GM19452 (cell line): ENCODE data around the gene NADSYN1.

ENCODE experiments used
- ATAC-seq: cut with Tn5 transposase; IDR thresholded peaks from one replicate; pipeline ENCODE4 v1.9.1; 2021; ENCODE audit not compliant: unreplicated experiment

The NADSYN1 gene

DNA sequence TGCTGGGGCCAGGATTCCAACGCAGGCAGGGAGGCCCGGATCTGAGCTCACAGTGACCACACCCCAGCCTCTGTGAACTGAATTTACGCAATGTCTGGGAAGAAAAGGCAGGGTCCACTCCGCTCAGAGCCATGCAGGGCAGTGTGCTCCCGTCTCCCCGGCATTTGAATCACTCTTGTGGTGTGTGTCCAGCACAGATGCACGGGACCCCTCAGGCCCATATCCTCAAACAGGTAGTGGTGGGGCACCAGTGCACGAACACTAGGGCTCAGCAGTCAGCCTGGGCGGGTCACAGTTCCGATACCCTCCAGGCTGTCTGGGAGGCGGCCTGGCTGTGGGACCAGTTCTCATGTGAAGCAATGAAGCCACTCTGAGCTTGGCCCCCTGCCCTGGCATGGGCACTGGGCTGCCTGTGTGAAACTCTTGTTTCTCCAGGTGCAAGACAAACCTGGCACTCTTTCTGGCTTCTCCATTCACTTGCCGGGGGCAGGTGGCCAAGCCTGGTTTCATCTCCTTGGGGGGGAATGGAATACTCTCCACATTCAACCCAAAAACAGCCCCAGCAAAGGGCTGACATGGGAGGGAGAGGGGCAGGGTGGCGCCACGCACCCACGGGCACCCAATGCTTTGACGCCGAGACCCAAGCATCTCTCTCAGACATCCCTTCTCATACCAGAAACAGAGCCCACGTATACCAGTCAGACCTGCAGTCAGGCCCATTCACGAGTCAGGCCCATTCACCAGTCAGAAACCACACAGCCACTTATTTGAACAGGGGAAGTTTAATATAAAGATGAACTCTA lies 19.2 kb upstream of the NADSYN1 start:
- no peak for ATAC-seq

DNA sequence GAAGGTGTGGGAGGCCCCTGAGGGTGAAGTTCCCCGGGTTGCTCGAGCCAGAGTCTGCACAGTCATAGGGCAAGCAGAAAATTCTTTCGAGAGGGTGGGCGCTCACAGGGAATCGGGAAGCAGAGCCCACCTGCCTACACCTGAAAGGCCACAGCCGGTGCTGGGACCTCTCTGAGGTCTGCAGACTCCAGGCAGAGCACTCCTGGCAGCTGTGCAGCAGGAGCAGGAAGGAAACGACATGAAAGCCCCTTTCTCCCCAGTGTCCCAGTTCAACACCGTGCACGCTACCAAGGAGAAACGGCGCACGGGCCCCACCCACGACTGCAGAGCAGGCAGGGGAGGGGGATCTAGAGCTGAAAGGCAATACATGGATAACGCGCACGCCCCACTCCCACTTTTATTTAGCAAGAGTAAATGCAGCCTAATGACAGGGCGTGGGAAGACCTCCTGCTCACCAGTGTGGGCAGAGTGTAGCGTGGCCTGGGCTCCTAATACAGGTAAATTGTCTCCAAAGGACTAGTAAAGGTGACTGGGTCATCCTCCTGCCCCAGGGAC lies 18.4 kb upstream of the NADSYN1 start:
- ATAC-seq = no peak

DNA sequence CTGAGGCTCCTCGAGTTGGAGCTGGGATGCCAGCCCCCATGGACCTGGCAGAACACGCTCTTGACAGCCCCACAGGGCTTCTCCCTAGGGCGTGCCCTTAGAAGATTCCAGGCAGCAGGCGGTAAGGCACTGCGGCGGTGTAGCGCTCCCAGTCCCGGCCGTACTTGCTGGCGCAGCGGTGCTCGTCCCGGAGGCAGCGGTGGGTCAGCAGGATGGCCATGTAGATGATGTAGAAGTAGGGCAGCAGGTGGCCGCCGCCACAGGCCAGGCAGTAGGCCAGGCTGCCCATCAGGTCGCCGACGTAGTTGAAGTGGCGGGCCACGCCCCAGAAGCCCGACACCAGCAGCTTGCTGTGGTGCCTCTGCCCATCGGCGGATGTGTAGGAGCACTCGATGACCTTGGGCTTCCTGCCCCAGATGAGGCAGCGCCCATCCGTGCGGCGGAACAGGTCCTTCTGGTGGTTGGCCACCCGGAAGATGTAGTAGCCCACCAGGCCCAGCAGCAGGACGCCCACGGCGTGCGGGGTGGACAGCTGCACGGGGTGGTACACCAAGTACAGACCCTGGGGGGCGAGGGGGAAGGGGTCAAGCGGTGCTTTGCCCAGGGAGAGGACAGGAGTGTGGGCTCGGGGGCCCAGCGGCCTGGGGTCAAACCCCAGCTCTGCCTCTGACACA lies 17.6 kb upstream of the NADSYN1 start:
- no peak for ATAC-seq

DNA sequence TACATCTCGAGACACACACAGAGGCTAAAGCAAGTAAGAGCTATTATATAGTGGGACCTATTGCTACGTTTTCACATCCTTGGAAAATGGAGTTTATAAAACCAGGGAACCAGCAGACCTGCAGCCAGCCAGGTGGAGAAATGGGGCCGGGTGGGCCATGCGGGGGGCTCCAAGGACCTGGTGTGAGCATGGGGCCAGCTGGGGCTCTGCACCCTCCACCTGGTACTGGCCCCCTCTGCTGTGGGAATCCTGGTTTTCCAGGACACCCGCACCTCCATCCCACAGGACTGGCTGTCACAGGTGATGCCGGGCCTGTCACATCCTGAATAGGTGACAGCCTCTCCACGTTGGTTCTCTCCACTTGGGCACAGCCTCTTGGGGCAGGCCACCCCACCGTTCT lies 16.1 kb upstream of the NADSYN1 start:
- ATAC-seq = no peak

DNA sequence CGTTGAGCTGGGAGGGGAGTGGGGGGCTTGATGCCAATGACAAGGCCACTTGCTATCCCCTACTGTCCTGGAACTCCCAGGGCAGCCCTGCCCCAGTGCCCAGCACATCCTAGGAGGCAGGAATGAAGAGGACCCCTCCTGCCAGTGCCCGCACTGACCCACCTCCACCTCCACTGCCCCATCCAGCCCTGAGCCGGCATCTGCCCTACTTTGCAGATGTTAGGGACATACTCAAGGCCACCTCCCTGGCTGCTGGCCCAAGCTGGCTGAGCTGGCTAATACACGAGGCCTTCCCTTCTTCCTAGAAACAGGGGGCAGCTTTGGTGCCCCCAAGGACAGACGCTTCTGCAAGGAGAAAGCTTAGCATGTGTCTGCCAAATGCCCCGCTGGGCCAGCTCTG lies 15.6 kb upstream of the NADSYN1 start:
- ATAC-seq = no peak

DNA sequence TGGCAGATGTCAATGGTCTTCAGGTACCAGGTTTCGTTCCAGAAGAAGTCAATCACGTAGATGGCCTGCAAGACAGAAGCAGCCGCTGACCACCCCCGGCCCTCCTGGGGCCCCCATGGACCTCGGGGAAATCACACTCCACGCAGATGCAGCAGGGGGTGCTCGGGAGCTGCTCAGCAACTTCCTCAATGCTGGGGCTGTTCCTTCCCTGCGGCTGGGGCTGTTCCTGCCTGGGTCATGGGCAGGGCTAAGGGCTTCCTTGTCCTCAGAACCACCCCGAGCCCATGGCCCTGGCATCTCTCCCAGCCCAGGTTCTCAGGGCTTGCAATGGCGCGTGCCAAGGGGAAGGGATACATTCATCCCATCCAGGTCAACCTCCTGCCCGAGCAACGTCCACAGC lies 15.1 kb upstream of the NADSYN1 start:
- no peak for ATAC-seq

DNA sequence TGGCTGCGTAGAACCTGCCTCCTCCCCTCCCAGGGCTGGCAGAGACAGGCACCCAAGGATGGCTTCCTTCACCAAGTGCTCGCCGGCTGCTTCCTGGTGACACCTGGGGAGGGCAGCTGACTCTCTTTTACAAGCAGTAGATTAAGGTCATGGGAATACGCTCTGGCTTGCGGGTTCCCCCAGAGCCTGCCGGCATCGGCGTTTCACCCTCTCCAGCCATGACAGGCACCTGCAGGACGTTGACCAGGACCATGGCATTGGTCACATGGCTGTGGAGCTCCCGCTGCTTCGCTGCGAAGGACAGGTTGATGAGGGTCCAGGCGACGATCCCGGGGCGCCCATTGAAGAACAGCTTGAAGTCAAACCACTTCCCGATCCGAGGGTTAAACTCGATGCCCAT lies 14.4 kb upstream of the NADSYN1 start:
- no peak for ATAC-seq

DNA sequence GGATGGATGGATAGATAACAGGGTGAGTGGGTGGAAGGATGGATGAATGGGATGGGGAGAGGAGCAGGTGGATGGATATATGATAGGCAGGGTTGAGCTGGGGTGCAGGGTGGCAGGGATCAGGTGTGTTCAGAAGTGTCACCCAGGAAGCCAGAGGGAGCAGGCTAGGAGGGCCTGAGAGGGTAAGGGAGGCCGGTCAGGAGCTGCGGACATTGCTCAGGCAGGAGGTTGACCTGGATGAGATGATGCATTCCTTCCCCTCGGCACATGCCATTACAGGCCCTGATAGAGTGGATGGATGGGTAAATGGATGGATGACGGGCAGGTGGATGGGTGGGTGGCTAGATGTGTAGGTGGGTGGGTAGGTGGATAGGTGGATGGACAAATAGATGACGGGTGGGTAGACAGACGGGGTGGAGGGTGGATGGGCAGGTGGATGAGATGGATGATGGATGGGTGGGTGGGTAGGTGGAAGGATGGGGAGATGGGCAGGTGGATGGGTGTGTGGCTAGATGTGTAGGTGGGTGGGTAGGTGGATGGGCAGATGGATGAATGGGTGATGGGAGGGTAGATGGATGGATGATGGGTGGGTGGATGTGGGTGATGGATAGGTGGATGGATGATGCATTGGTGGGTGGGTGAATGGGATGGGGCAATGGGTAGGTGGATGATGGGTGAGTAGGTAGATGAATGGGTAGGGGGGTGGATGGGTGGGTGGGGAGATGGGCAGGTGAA lies 12.8 kb upstream of the NADSYN1 start:
- no peak for ATAC-seq

DNA sequence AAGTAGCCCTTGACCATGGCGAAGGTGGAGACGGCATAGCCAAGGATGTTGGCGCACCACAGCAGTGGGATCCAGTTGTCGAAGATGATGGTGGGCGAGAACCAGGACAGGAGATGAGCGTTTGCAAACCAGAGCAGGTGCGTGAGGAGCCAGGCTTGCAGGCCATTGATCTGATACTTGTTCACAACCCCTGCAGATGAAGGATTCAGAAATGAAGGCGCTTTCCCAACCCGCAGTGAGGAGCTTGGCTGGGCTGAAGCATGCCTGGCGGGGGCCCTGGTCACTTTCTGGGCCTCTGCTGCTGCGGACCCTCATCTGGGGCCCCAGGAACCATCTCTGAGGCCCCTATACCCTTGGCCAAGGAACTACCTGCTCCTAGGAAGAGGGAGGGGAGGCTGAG lies 11.8 kb upstream of the NADSYN1 start:
- ATAC-seq = no peak

DNA sequence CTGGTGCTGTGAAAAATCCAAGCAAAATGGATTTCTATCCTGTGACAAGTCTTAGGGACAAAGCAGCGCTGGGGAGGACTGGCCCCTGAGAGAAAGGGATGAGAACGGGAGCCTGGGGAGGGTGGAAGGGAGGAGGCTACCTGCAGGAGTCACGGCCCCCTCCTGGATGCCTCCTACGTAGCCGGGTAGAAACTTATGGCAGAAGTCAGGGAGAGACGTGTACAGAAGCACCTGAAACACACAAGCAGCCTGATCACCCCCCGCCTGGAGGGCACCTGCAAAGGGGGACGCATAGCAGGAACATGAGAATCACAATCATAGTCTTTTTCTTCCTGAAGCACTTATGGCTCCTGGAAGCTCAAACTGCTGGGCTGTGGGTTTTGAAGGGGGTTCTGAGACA lies 10.9 kb upstream of the NADSYN1 start:
- ATAC-seq = no peak

DNA sequence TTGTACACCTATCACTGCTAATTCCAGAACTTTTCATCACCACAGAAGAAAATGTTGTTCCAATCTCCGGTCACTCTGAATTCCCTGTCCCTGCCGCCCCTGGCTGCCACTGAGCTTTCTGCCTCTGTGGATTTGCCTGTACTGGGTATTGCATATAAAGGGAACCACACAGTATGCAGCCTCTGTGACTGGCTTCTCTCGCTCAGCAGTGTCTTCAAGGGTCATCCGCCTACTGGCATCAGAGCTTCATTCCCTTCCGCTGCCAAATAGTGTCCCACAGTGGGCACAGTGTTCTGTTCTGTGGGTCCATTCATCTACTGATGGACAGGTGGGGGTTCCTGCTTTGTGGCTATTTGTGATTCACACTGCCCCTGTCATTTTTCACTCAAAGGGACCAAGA lies 10.1 kb upstream of the NADSYN1 start:
- no peak for ATAC-seq

DNA sequence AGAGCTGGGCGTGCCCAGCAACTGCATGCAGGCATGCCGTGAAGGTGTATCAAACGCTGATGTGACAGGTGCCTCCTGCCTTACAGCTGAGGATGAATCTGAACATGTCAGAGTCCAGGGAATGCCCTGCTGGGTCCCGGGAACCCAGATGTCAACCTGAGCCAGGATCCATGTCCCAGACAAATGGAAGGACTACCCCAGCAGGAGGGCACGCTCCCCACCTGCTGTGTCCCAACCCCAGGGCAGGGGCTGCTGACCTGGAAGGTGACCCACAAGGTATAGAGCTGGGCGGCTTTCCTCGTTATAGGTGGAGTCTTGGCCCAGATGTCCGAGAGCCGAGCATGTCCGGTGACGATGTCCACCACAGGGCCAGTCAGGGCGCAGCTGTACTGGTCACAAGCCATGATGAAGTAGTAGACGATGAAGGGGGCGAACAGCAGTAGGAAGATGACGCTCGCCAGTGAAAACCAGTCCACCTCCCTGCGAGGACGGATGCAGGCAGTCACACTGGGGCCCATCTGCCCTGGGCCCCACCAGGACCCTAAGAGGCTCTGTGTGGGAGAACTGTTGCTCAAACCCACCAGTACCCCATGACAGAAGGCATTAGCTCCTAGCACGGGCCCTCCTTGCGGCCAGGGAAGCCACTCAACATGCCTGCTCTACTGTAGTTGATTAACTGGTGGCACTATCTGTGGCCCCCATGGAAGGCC lies 9.1 kb upstream of the NADSYN1 start:
- ATAC-seq = no peak

DNA sequence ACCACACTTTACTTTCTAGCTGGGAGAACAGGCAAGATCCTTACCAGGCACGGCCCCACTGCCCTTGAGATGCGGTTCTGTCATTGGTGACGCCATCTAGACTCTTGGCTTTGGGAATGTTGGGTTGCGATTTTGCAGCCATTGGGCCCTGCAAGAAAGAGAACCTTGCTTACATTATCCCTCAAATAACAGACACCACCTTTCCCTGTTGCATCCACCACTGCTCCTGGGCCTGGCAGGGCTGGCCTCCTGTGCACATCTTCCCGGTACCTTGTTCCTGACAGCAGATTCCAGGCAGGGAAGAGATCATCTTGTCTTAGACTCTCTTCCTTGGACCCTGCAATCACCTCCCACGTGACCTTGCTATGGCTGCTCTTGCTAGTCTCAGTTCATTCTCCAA lies 8.2 kb upstream of the NADSYN1 start:
- ATAC-seq = no peak

DNA sequence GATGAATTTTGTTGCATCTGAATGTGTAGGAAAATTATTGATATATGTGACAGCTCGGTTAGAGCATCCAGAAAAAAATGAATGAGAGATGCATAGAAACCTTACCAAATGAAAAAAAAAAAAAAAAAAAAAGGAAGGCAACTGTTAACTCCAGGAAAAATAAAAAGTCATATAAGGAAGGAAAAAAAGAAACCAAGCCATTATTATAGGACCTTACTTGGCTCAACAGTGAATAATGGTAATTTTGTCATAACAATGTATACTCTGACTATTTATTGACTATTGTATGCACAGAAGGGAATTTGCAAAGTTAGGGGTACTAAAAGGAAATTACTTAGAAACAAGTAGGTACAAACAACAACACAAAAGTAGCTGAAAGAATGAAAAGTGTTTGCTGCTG lies 6.9 kb upstream of the NADSYN1 start:
- ATAC-seq = no peak

DNA sequence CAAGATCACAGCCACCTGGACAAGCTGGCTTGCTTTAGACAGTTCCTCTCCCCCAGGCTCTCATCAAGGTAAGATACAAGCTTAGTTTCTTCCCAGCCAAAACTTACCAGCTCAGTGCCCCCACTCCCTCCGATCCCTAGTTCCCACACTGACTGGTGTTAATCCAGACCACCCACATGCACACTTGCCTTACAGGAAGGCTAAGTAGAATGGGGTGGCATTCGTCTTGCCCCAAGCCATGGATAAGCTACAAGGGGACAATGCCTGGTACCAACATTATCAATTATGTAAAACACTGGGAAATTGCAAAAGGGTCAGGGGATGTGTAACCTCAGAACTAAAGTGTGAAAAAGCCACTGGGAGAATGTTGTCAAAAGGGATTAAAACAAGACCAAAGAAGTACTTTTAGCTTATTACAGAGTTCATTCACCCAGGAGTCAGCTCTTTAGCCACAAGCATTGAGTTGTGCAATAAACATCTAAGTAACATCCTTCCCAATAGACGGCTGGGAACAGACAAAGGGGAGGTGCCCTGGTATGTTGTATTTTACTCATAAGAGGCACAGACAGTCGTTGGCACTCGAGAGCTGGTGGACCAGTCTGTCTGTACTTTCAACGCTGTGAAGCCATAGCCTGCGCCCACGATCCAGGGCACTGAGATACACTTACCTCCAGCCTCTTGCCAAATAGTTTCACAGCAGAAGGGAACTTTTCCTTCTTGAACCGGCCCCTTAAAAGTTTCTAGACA lies 5.9 kb upstream of the NADSYN1 start:
- no peak for ATAC-seq

DNA sequence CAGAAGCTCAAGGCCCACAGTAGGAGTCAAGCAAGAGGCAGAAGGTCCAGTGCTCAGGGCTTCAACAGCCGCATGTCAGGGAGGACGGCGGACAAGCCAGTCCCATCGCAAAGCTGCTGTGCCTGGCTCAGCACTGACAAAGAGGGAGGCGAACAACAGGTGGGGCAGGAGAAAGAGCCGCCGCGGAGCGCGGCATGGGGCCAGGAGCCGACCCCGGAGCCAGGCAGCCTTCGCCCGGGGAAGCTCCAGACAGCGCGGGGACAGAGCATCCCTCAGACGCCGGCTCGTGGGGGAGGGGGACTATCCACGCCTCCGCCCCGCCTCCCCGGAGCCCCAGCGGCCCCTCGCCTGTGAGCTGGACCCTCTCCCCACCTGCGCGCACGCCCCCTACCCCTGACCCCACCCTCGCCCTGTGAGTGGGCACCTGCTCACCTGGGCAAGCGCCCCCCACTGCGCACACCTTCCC lies 5.2 kb upstream of the NADSYN1 start:
- ATAC-seq = no peak

DNA sequence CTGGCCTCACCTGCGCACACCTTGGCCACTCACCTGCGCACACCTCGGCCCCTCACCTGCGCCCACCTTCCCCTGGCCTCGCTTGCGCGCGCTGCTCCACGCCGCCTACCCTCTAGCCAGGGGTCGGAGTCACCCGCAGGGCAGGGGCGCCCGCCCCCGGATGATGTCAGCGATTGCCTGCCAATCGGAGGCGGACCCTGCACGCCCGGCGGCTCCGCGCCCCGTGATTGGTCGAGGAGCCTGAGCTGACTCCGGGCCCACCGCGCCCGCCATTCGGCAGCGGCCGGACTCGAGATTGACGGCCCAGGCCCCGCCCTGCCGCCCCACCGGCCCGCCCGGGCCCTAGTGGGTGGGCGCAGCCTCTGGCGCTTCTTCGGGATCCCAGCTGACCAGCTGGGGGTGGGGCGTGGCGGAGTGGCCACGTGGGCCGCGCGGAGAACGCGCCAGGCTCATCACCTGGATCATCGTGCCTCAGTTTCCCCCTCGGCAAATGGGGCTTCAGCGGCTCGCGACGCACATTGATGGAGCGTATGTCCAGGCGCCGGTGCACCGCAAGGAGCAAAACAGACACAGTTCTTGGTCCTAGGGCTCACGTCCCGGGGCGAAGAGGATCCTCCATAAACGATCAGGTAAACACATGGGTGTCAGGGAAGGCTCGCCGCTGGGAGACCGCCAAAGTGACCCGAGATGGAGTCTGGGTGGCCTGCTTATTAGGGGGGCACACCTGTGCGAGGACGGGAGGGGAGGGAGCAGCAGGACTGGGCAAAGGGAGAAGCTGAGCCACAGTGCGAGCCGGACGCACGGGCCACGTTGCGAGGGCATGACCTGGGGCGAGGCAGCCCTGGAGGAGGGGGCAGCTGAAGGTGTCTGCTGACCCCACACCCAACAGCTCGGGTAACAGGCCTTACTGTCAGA lies 4.5 kb upstream of the NADSYN1 start, which contains the start of gene DHCR7:
DHCR7 (minus strand) TSS at position 137 of the 915 bp plus-strand sequence. CDS start 3,441 bp downstream, outside the sequence.
- ATAC-seq = peak; percentile 81

DNA sequence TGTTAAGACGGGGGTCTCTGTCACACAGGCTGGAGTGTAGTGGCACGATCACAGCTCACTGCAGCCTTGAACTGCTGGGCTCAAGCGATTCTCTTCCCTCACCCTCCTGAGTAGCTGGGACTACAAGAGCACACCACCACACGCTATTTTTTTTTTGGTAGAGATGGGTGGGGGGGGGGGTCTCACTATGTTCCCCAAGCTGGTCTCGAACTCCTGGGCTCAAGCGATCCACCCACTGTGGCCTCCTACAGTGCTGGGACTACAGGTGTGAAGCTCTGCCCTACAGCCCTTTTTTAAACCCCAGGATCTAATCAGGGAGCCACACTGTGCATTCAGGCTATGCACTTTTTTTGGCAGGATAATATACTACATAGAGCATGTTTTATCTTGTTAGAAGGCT lies 3.4 kb upstream of the NADSYN1 start:
- ATAC-seq = no peak

DNA sequence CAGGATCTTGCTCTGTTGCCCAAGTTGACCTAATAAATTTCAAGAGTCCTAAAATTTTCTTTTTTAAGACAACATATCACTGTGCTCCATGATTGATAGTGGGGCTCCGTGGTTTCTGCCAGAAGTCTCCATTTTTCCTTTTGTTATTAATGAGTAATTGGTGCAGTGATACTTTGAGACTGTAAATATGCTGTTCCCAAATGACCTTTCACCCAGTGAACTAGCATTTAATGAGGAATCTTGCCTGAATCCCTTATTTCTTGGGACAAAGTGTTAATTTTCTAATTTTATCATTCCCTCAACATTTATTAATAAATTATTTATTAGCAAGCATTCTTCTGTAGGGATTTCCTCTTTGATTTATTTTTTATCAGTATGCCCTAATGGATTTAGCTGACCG lies 2.5 kb upstream of the NADSYN1 start:
- no peak for ATAC-seq
